ENCODE measurements around the gene MAGT1. TPM values are rescaled to one million over a fixed set of nuclear protein-coding genes. Genes with fewer than 3 reads are reported as not detected.
A peak's percentile ranks its signal among the peaks of the same experiment; 100 is the strongest.

The MAGT1 gene
- polyA plus RNA-seq, 3 donors, result 18.0 to 29.3 (median 20.0) TPM

- TF ChIP-seq CTCF (IDR thresholded peaks at IDR 0.05), result no peak
- Mint-ChIP-seq H3K27me3 (ENCODE audit: low read depth in 3 of 3) (no peaks in the 10 kb centered on the region), H3K4me1 (peaks cover 11% of the 10 kb centered on the region), H3K36me3 (no peaks in the 10 kb centered on the region), H3K9me3 (peaks cover 0 to 11% (median 0%) of the 10 kb centered on the region in 7 donors), H3K27ac (no peak overlapping the region), H3K4me3 (no peak overlapping the region)
- Histone ChIP-seq H3K79me2 (ENCODE audit: insufficient read depth, low read length) (peaks cover 5% of the 10 kb centered on the region), H3K4me3 (replicated peaks in 1 of 3; ENCODE audit: low read depth in 2 of 3, low read length in 3 of 3) (no peak overlapping the region), H3K36me3 (replicated peaks in 1 of 2; ENCODE audit: control insufficient read depth in 1 of 2, insufficient read depth in 2 of 2, low read length in 2 of 2) (no peaks in the 10 kb centered on the region), H3K9ac (ENCODE audit: insufficient read depth, low read length, poor library complexity, severe bottlenecking) (no peak overlapping the region), H3K27me3 (ENCODE audit: control insufficient read depth in 2 of 2, insufficient read depth in 2 of 2, low read length in 2 of 2) (no peaks in the 10 kb centered on the region), H2AFZ (ENCODE audit: insufficient read depth, low read depth, low read length, poor library complexity, severe bottlenecking) (no peak overlapping the region), H4K20me1 (ENCODE audit: insufficient read depth, low read length) (no peaks in the 10 kb centered on the region), H3K4me2 (replicated peaks; ENCODE audit: extremely low read depth, low read length, poor library complexity, severe bottlenecking) (no peak overlapping the region), H3K9me3 (replicated peaks in 1 of 2; ENCODE audit: control insufficient read depth in 1 of 2, insufficient read depth in 1 of 2, low read length in 2 of 2) (no peaks in the 10 kb centered on the region), H3K27ac (ENCODE audit: low read depth in 1 of 2, low read length in 2 of 2) (no peak overlapping the region), H3K4me1 (ENCODE audit: control insufficient read depth in 1 of 2, insufficient read depth in 2 of 2, low read length in 2 of 2) (peaks cover 9 to 21% of the 10 kb centered on the region in 2 donors)
- no peak for DNase-seq
- intact Hi-C loops (cut with micrococcal nuclease), result no loop called here
These were observed 41.1 kb upstream of the MAGT1 start for GRCh38 chrX:77936299-77936698.

GRCh38 chrX:77935886-77936285, 40.7 kb upstream of the MAGT1 start:
- intact Hi-C loops (cut with micrococcal nuclease), result no loop called here
- WGBS (ENCODE audit: insufficient coverage), result no CpG with 5 or more reads among the region's 1 CpG
- no peak overlapping the region for H3K27ac Mint-ChIP-seq
- H3K4me3 Mint-ChIP-seq, result no peak overlapping the region
- no peak overlapping the region for H2AFZ ChIP-seq (ENCODE audit: insufficient read depth, low read depth, low read length, poor library complexity, severe bottlenecking)
- H3K4me1 Mint-ChIP-seq, result peaks cover 11% of the 10 kb centered on the region
- H3K36me3 ChIP-seq (replicated peaks in 1 of 2; ENCODE audit: control insufficient read depth in 1 of 2, insufficient read depth in 2 of 2, low read length in 2 of 2), result no peaks in the 10 kb centered on the region
- no peak overlapping the region for H3K9ac ChIP-seq (ENCODE audit: insufficient read depth, low read length, poor library complexity, severe bottlenecking)
- no peaks in the 10 kb centered on the region for H3K9me3 ChIP-seq (replicated peaks in 1 of 2; ENCODE audit: control insufficient read depth in 1 of 2, insufficient read depth in 1 of 2, low read length in 2 of 2)
- H3K4me3 ChIP-seq (replicated peaks in 1 of 3; ENCODE audit: low read depth in 2 of 3, low read length in 3 of 3), result no peak overlapping the region
- H4K20me1 ChIP-seq (ENCODE audit: insufficient read depth, low read length), result no peaks in the 10 kb centered on the region
- H3K9me3 Mint-ChIP-seq, result peaks cover 0 to 11% (median 0%) of the 10 kb centered on the region in 7 donors
- H3K79me2 ChIP-seq (ENCODE audit: insufficient read depth, low read length), result peaks cover 5% of the 10 kb centered on the region
- no peaks in the 10 kb centered on the region for H3K27me3 ChIP-seq (ENCODE audit: control insufficient read depth in 2 of 2, insufficient read depth in 2 of 2, low read length in 2 of 2)
- no peak overlapping the region for H3K4me2 ChIP-seq (replicated peaks; ENCODE audit: extremely low read depth, low read length, poor library complexity, severe bottlenecking)
- no peak overlapping the region for H3K27ac ChIP-seq (ENCODE audit: low read depth in 1 of 2, low read length in 2 of 2)
- DNase-seq, result peak in 1 of 3 donors; percentile 25
- H3K36me3 Mint-ChIP-seq, result no peaks in the 10 kb centered on the region
- peaks cover 9 to 21% of the 10 kb centered on the region in 2 donors for H3K4me1 ChIP-seq (ENCODE audit: control insufficient read depth in 1 of 2, insufficient read depth in 2 of 2, low read length in 2 of 2)
- no peak for TF ChIP-seq CTCF (IDR thresholded peaks at IDR 0.05)
- no peaks in the 10 kb centered on the region for H3K27me3 Mint-ChIP-seq (ENCODE audit: low read depth in 3 of 3)
